ENCODE results near the gene TRAF4.

DNA sequence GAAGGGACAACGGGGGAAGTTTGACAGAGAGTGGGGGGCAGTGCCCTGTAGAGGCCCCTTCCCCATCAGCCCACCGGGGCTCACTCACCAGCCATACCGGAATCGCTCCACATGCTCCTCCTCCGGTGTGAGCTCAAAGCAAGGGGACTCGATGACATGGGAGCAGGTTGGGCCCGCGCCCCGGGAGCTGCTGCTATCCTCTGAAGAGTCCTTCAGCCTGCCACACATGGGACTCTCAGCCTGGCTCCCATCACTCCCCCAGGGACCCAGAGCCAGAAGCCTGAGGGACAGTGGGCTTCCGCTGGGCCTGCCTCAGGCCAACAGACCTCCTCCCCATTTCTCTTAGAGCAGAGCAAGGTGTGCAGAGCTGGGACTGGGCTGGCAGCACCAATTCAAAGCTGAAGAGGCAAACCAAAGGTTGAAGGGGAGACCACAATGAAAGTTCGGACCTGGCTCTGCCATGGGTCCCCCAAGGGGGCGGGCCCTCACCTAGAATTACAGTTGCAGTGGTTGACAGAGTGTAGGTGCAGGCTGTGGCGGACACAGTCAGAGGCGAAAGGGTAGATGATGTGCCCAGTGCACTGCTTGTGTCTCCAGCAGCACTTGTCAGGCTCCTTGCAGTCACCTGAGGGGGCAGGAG lies 39.5 kb upstream of the TRAF4 start:
- TF ChIP-seq FOXM1 (IDR thresholded peaks at IDR 0.05; ENCODE audit: low read depth, low read length) (no peak), EP300 (IDR thresholded peaks at IDR 0.05; ENCODE audit: borderline replicate concordance in 1 of 2, control insufficient read depth in 1 of 2, low read depth in 2 of 2, low read length in 2 of 2) (no peak), PAX8 (IDR thresholded peaks at IDR 0.05) (no peak), RFX5 (IDR thresholded peaks at IDR 0.05; ENCODE audit: low read depth, low read length) (no peak), EZH2 (IDR thresholded peaks at IDR 0.05; ENCODE audit: borderline replicate concordance, control insufficient read depth, low read depth, low read length) (no peak), CHD1 (IDR thresholded peaks at IDR 0.05; ENCODE audit: low read depth, low read length) (no peak), RAD21 (IDR thresholded peaks at IDR 0.05; ENCODE audit: insufficient read depth, low read depth, low read length) (no peak), IKZF1 (conservative IDR thresholded peaks at IDR 0.05) (no peak), SKIL (IDR thresholded peaks at IDR 0.05; ENCODE audit: low read depth, poor library complexity, severe bottlenecking) (no peak), BHLHE40 (IDR thresholded peaks at IDR 0.05; ENCODE audit: borderline replicate concordance in 1 of 2, low read depth in 2 of 2, low read length in 1 of 2) (no peak), NFYA (IDR thresholded peaks at IDR 0.05; ENCODE audit: borderline replicate concordance, low read depth, low read length) (no peak), SMC3 (IDR thresholded peaks at IDR 0.05; ENCODE audit: borderline replicate concordance, low read length) (no peak), ZBED1 (IDR thresholded peaks at IDR 0.05; ENCODE audit: borderline replicate concordance) (no peak)
- TF ChIP-seq, protein P1, sequence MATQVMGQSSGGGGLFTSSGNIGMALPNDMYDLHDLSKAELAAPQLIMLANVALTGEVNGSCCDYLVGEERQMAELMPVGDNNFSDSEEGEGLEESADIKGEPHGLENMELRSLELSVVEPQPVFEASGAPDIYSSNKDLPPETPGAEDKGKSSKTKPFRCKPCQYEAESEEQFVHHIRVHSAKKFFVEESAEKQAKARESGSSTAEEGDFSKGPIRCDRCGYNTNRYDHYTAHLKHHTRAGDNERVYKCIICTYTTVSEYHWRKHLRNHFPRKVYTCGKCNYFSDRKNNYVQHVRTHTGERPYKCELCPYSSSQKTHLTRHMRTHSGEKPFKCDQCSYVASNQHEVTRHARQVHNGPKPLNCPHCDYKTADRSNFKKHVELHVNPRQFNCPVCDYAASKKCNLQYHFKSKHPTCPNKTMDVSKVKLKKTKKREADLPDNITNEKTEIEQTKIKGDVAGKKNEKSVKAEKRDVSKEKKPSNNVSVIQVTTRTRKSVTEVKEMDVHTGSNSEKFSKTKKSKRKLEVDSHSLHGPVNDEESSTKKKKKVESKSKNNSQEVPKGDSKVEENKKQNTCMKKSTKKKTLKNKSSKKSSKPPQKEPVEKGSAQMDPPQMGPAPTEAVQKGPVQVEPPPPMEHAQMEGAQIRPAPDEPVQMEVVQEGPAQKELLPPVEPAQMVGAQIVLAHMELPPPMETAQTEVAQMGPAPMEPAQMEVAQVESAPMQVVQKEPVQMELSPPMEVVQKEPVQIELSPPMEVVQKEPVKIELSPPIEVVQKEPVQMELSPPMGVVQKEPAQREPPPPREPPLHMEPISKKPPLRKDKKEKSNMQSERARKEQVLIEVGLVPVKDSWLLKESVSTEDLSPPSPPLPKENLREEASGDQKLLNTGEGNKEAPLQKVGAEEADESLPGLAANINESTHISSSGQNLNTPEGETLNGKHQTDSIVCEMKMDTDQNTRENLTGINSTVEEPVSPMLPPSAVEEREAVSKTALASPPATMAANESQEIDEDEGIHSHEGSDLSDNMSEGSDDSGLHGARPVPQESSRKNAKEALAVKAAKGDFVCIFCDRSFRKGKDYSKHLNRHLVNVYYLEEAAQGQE (IDR thresholded peaks at IDR 0.05; ENCODE audit: low read depth, low read length) = no peak
